ENCODE measurements around the gene ABL1.

The ABL1 gene

GRCh38 chr9:130935648-130936271, 100.7 kb downstream of the ABL1 start:
- no peak for DNase-seq

- no peak for DNase-seq
These were observed 101.4 kb downstream of the ABL1 start for GRCh38 chr9:130936285-130937117.
